ENCODE data around the gene KIAA1217.
A peak's percentile ranks its signal among the peaks of the same experiment; 100 is the strongest.

KIAA1217 gene

DNA sequence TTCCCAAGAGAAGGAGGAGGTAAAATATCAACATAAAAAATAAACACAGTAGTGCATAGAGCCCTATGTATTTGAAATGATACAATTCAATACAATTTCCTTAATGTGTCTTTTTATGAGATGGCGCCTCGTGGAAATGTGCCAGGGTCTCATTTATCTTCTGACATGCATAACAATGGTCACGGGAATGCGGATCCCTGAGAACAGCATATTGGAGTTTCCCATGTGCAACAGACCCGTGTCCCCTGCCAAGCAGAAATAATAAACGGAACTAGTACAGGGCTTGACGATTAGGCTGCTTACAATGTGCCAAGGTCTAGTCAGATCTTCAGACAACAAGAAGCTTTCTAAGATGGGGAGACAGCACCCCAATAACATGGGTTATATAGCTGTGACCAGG lies 296.8 kb downstream of the KIAA1217 start:
- TF ChIP-seq POLR2A (IDR thresholded peaks at IDR 0.05; ENCODE audit: low read length) (no peak), GATA1 (IDR thresholded peaks at IDR 0.05; ENCODE audit: low read depth, low read length) (no peak)
- DNase-seq = no peak

DNA sequence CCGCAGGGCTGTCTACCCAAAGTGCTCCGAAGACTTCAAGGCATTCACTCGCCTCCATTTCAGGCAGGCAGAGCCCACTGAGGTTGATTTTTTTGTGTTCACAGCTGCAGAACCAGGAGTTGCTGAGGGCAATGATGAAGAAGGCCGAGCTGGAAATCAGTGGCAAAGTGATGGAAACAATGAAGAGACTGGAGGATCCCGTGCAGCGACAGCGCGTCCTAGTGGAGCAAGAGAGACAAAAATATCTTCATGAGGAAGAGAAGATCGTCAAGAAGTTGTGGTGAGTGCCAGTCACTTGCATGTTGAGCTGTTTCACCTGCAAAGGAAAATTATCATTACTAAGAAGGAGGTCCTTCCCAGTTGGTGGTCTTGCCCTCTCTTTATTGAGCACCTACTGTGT lies 304.2 kb downstream of the KIAA1217 start:
- TF ChIP-seq GATA1 (IDR thresholded peaks at IDR 0.05; ENCODE audit: low read depth, low read length) (no peak), POLR2A (IDR thresholded peaks at IDR 0.05; ENCODE audit: low read length) (no peak)
- peak; percentile 16 for DNase-seq

DNA sequence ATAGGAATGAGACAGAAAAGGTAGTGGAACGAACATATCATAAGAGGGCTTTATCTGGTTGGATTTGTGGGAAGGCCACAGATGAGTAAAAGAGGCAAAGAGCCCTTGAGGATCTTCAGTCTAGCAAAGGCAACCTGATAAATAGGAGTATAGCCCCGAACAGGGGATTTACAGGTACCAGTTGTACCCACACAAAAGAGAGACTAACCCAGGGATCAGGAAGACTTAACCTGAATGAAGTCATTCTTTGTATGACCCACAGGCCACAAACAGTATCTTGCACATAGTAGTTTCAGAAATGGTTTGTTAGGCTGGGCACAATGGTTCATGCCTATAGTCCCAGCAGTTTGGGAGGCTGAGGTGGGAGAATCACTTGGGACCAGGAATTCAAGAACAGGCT lies 306.5 kb downstream of the KIAA1217 start:
- no peak for DNase-seq
- no peak for TF ChIP-seq POLR2A (IDR thresholded peaks at IDR 0.05; ENCODE audit: low read length)
- no peak for TF ChIP-seq GATA1 (IDR thresholded peaks at IDR 0.05; ENCODE audit: low read depth, low read length)

DNA sequence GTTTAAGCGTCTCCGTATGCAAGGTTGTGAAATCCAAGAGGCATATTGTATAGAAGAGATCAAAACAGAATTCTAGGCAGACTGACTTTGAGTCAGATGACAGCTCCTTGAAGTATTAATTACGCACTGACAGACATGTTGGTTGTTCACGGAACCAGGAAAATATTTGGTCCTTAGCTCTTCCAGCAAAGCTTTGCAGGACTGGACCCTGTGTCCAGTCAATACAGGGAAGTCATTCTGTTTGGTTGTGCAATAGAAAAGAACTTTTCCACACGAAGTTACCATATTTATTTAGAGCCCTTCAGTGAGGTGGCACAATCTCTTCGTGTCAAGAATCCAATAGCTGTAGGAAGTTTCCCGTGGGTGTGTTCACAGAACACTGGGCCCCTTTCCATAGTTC lies 309.5 kb downstream of the KIAA1217 start:
- TF ChIP-seq GATA1 (IDR thresholded peaks at IDR 0.05; ENCODE audit: low read depth, low read length) (no peak), POLR2A (IDR thresholded peaks at IDR 0.05; ENCODE audit: low read length) (no peak)
- DNase-seq = no peak

DNA sequence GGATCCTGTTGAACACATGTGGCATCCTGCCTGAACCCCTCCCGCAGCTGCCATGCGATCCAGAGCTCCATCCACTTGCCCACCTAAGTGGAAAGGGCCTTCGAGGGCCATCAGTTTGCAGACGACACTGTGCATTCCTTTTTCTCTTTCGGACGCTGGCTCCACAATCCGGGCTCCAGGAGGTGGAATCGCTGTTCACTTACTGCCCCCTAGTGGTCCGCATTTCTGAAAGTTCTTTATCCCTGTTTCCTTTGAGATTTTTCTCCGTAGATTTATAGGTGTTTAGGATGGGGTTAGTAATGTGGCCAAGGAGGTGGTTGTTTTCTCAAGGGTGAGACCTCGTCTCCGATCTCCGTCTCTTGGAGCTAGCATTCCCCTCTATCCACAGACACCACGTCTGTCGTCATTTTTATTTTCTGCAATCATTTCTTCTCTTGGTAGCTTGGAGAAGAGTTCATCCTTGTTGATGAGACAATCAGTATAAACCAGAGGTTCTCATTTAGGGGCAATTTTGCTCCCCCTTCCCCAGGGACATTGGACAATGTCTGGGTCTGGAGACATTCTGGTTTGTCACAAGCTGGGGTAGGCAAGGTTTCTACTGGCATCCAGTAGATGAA lies 310.2 kb downstream of the KIAA1217 start:
- DNase-seq = peak; percentile 40 to 71
- TF ChIP-seq POLR2A (IDR thresholded peaks at IDR 0.05; ENCODE audit: low read length) = no peak
- TF ChIP-seq GATA1 (IDR thresholded peaks at IDR 0.05; ENCODE audit: low read depth, low read length) = no peak

DNA sequence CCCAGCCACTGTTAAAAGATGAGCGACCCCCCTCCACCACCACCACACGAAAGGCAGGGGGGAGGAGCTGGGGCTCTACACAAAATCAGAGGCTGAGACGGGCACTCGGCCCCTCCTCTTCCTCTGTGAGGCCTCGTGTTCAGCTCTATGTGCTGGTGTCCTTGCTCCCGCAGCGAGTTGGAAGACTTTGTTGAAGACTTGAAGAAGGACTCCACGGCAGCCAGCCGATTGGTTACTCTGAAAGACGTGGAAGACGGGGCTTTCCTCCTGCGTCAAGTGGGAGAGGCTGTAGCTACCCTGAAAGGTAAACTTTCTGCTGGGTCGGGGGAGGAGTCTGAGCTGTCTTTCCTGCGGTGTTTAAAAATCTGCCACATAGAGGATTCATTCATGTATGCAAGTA lies 311.0 kb downstream of the KIAA1217 start:
- TF ChIP-seq POLR2A (IDR thresholded peaks at IDR 0.05; ENCODE audit: low read length) (no peak), GATA1 (IDR thresholded peaks at IDR 0.05; ENCODE audit: low read depth, low read length) (no peak)
- DNase-seq = no peak

DNA sequence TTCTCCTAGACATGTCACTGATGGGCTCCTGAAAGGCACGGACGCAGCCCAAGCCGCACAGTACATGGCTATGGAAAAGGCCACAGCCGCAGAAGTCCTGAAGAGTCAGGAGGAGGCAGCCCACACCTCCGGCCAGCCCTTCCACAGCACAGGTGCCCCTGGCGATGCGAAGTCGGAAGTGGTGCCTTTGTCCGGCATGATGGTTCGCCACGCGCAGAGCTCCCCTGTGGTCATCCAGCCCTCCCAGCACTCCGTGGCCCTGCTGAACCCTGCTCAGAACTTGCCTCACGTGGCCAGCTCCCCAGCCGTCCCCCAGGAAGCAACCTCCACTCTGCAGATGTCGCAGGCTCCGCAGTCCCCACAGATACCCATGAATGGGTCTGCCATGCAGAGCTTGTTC lies 315.4 kb downstream of the KIAA1217 start:
- no peak for DNase-seq

DNA sequence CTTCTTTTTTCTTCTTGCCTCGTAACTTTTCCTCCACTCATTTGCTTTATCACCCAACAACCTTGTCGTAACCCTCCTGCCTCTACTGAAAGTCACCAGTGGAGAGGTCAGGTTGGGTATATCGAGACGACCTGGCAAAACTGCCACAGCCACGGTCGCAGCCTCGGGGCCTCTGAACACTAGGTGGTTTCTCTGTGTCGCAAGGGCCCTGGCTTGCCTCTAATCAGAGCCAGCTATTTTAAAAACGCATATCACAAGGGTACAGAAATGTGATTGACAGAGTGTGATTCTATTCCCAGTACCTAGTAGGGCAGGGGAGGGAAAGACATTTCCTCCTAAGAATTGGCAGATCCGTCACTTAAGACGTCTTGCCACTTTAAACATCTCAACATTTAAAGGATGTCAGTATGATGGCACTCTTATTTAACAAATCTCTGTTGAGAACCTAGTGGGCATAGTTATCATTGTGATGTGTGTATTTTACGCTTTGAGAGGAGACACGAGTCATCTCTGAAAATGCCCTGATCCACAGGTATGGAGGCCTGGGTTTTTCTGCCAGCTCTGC lies 317.2 kb downstream of the KIAA1217 start:
- no peak for TF ChIP-seq GATA1 (IDR thresholded peaks at IDR 0.05; ENCODE audit: low read depth, low read length)
- TF ChIP-seq POLR2A (IDR thresholded peaks at IDR 0.05; ENCODE audit: low read length) = no peak
- no peak for DNase-seq

More for the DNA sequence above, 315.4 kb downstream of the KIAA1217 start:
- TF ChIP-seq POLR2A (IDR thresholded peaks at IDR 0.05; ENCODE audit: low read length) (no peak), GATA1 (IDR thresholded peaks at IDR 0.05; ENCODE audit: low read depth, low read length) (no peak)

DNA sequence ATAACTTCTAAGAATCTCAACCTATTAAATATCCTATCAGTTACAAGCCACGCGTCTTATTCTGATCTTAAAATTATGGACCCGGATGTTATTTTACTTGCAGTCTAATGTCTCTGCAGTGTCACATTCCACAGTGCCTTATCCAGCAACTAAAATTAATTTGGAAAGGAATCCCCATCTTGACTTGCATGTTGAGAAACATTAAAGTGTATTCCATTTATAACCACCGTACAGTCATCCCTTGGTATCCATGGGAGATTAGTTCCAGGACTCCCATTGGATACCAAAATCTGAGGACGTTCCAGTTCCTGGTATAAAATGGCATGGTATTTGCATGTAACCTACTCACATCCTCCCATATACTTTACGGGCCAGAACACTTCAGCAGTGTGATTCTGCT lies 320.0 kb downstream of the KIAA1217 start:
- DNase-seq = no peak
- TF ChIP-seq POLR2A (IDR thresholded peaks at IDR 0.05; ENCODE audit: low read length) = no peak

DNA sequence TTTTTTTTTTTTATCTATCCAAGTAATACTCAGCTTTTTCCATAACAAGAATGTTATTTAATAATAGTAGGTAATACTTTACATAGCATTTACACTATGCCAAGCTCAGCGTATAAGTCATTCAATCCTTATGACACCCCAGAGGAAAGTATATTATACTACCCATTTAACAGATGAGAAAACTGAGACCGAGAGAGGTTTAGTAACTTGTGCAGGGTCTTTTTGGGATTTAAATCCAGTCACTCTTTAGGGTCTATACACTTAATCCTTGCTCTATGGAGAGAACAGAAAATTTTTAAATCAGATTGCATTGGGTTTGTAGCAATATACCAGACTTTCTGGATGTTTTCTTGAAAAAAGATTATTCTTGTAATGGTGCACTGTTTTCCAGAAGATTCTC lies 322.5 kb downstream of the KIAA1217 start:
- DNase-seq = no peak
- TF ChIP-seq GATA1 (IDR thresholded peaks at IDR 0.05; ENCODE audit: low read depth, low read length) (no peak), POLR2A (IDR thresholded peaks at IDR 0.05; ENCODE audit: low read length) (no peak)

DNA sequence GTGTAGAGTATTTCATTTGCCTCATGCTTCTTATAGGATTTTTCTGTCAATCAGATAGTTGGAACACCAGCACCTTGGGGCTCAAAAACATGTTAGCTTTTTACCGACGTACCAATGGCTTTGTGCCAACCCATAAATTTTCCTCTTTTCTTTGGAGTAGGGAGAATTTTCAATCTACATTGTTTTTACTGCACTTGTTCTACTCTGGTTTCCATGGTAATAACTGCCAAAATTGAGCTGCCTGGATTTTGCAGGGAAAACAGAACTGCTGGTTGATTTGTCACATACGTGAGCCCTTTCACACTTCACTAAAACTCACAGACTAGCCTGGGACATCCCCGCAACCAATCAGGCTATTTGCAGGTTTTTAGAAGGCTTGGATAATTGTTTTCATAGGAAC lies 325.0 kb downstream of the KIAA1217 start:
- DNase-seq = no peak
- no peak for TF ChIP-seq GATA1 (IDR thresholded peaks at IDR 0.05; ENCODE audit: low read depth, low read length)
- TF ChIP-seq POLR2A (IDR thresholded peaks at IDR 0.05; ENCODE audit: low read length) = no peak

DNA sequence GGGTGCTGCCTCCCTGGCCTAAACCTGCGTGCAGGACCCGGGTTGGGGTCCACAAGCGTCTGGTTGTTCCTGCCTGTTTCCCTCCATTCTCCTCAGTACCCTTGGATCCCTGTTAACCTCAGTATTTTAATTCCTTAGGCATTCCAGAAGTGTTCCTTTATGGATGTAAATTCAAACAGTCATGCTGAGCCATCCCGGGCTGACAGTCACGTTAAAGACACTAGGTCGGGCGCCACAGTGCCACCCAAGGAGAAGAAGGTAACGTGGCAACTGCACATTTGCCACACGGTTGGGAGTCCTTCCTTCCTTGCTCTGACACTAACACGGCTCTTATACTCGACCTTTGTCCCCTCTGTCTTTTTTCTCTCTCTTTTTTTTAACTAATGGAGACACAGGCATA lies 327.7 kb downstream of the KIAA1217 start:
- DNase-seq = no peak
- TF ChIP-seq POLR2A (IDR thresholded peaks at IDR 0.05; ENCODE audit: low read length) (no peak), GATA1 (IDR thresholded peaks at IDR 0.05; ENCODE audit: low read depth, low read length) (no peak)

DNA sequence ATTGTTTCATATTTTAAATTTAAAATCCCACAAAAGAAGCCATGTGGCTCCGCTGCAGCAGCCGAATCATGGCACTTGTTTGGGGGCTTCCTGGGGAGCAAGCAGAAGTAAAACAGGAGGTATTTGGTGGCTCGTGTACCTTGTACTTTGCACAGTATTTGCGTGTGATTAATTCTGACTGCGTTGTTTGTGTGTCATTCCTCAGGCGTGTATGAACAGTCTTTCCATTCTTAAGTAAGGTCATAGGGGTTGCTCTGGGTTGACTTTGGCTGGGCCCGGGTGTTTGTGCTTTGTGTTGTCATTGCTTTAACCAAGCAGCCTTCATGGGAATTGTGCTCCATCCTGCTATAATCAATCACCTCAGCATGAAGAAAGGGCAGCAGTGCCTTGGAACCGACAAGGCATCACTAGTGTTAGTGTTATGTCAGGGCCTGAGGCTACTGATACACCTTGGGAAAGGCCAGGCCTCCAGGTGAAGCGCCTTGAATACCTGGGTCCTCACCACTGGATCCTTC lies 332.4 kb downstream of the KIAA1217 start:
- no peak for DNase-seq
- TF ChIP-seq GATA1 (IDR thresholded peaks at IDR 0.05; ENCODE audit: low read depth, low read length) = no peak
- TF ChIP-seq POLR2A (IDR thresholded peaks at IDR 0.05; ENCODE audit: low read length) = no peak

DNA sequence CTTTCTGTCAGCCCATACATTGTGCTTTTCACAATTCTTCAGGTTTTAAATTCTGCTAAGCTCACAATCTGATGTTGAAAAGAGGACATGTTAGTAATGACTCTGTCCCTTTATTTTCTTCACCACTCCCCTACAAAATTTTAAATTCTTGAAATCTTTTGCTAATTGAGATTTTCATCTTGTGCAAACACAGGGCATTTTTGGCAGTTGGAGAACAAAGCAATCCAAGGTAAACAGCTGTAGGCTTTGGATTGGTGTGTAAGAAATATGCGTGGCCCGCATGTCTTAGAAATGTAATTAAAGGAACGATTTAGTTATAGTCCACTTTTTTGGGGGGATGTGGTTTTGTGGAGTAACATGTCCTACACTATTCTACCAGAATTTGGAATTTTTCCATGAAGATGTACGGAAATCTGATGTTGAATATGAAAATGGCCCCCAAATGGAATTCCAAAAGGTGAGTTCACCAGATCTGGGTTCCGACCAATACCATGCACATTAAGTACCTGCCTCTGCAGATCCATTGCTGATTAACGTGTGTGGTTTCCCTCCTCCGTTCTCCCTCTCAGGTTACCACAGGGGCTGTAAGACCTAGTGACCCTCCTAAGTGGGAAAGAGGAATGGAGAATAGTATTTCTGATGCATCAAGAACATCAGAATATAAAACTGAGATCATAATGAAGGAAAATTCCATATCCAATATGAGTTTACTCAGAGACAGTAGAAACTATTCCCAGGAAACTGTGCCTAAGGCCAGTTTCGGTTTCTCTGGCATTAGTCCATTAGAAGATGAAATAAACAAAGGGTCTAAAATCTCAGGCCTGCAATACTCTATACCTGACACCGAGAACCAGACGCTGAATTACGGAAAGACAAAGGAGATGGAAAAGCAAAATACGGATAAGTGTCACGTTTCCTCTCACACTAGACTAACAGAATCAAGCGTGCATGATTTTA lies 333.7 kb downstream of the KIAA1217 start:
- TF ChIP-seq POLR2A (IDR thresholded peaks at IDR 0.05; ENCODE audit: low read length) (no peak), GATA1 (IDR thresholded peaks at IDR 0.05; ENCODE audit: low read depth, low read length) (no peak)
- DNase-seq = no peak
